Fibroblast of villous mesenchyme (primary cell): ENCODE results near the gene KCNK2. TPM values are rescaled to one million over a fixed set of nuclear protein-coding genes. Genes with fewer than 3 reads are reported as not detected.

ENCODE experiments used
- DNase-seq: peaks from one replicate; pipeline ENCODE4 v3.0.0-alpha.2; 2010; ENCODE audit warnings: low read depth
- H3K4me3 ChIP-seq: 2 replicates; pipeline ENCODE4 v1.5.1; 2011; ENCODE audit warnings: low read depth, mild to moderate bottlenecking, low read length
- total RNA-seq: library from RNA; depleted of rRNA; stranded (reverse); fragments of >200 nt; gene quantifications from 2 replicates; pipeline ENCODE4 v1.2.3, GENCODE V29; 2012
- TF ChIP-seq, protein P1 (sequence below): IDR thresholded peaks from 2 replicates; pipeline ENCODE4 v1.5.1; 2012; ENCODE audit warnings: low read depth, mild to moderate bottlenecking, low read length; ENCODE audit not compliant: insufficient read depth

The KCNK2 gene
- total RNA-seq, 1 donor = 61.7 TPM

DNA sequence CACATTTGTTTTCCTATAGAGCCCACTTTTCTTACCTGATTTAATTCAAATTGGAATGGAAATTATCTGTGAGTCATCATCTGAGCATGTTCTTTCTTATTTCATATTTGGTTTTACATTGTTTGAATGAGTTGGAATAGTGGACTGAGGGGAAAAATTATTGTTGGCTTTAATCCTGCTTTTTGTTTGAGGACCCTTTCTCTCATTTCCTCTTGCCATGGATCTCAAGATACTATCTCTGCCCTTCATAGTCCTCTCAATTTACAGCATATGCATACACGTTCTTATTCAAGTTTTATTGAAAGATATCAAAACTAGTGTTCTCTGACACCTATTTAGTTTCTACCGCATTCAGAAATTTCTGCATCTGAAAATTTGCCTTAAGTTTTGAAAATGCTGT, 5.1 kb downstream of the KCNK2 start:
- H3K4me3 ChIP-seq = no peak overlapping the region
- TF ChIP-seq, protein P1, sequence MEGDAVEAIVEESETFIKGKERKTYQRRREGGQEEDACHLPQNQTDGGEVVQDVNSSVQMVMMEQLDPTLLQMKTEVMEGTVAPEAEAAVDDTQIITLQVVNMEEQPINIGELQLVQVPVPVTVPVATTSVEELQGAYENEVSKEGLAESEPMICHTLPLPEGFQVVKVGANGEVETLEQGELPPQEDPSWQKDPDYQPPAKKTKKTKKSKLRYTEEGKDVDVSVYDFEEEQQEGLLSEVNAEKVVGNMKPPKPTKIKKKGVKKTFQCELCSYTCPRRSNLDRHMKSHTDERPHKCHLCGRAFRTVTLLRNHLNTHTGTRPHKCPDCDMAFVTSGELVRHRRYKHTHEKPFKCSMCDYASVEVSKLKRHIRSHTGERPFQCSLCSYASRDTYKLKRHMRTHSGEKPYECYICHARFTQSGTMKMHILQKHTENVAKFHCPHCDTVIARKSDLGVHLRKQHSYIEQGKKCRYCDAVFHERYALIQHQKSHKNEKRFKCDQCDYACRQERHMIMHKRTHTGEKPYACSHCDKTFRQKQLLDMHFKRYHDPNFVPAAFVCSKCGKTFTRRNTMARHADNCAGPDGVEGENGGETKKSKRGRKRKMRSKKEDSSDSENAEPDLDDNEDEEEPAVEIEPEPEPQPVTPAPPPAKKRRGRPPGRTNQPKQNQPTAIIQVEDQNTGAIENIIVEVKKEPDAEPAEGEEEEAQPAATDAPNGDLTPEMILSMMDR = no peak
- DNase-seq = no peak

DNA sequence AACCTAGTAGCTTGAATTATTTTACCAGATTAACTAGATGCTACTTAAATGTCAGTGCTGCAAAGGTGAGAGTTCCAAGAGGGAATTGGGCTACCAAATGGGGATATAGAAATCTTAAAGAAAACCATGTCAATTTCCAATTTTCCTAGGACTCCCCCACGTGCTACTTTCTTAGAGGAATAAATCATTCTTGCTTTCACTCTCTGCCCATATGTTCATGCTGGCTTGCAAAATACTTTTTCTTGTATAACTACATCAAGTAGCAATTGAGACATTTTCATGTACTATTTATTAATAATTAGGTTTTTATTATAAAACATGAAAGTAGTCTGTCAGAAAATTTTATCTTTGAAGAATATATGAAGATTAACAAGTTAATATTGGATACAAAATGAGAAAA, 11.8 kb downstream of the KCNK2 start:
- H3K4me3 ChIP-seq = no peak overlapping the region
- TF ChIP-seq, protein P1 = no peak

DNA sequence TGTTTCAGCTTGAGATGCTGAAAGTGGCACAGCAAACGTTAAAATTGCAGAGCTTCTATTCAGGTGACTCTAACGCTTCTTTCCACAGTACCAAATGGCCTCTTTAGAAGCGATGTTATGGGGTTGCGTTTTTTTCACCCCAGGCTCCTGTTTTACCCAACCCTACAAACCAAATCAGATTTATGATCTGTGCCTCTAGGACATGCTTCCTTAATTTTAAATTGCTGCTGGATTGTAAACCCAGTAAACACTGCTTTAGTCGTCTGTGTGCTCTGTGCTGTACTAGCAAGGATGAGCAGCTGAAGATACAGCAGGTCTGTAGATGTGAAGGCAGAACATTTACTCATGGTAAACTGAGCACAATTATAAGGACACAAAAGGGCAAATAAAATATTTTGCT, 13.0 kb downstream of the KCNK2 start:
- H3K4me3 ChIP-seq = no peak overlapping the region
- TF ChIP-seq, protein P1 = no peak
- no peak for DNase-seq

More for the DNA sequence above, 11.8 kb downstream of the KCNK2 start:
- no peak for DNase-seq

DNA sequence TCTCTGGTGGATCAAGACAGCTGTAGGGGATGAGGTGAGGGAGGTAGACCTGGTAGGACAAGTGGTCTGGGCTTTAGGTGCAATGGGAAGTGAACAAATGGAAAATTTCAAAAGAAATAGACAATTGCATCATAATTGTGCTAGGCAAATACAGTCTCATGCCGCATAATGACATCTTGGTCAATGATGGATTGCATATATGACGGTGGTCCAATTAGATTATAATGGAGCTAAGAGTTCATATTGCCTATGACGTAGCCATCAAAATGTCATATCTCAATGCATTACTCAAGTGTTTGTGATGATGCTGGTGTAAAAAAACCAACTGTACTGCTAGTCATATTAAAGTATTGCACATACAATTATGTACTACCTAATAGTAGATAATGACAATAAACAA, 19.0 kb downstream of the KCNK2 start:
- TF ChIP-seq, protein P1 = no peak
- H3K4me3 ChIP-seq = no peak overlapping the region
- DNase-seq = no peak

DNA sequence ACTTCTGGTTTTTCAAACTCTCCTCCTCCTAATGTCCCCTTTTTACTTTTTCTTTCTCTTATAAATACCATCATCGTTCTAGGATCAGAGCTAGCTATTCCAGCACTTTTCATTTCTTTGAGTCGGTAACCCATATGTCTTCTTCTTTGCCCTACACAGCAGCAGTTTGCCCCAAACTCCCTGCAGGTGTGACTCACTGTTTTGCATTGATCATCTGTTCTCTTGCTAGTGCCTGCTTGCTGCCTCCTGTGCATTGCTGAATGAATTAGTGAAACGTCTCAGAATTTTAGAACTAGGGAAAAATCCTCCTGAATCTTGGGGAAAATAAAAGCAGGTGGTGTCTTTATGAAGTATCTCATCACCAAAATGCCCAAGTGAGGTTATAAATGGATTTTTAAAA, 21.7 kb downstream of the KCNK2 start:
- no peak overlapping the region for H3K4me3 ChIP-seq
- TF ChIP-seq, protein P1 = no peak
- no peak for DNase-seq

DNA sequence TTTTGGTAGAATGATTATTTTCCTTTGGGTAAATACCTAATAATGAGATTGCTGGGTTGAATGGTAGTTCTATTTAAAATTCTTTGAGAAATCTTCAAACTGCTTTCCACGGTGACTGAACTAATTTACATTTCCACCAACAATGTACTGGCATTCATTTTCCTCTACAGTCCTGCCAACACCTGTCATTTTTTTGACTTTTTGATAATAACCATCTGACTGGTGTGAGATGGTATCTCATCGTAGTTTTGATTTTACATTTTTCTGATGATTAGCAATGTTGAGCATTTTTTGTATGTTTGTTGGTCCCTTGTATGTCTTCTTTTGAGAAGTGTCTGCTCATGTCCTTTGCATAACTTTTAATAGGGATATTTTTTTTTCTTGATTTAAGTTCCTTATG, 23.5 kb downstream of the KCNK2 start:
- TF ChIP-seq, protein P1 = no peak
- no peak overlapping the region for H3K4me3 ChIP-seq
- DNase-seq = no peak

DNA sequence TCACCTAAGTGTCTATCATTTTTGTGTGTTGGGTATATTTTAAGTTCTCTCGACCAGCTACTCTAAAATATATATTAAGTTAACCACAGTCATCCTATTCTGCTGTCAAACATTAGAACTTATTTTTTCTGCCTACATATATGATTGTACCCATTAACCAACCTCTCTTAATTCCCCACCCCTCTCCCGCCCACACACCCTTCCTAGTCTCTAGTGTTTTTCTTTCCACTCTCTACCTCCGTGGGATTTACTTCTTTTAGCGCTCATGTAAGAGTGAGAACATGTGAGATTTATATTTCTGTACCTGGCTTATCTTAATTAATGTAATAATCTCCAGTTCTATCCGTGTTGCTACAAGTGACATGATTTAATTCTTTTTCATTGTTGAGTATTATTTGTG, 26.6 kb downstream of the KCNK2 start:
- no peak for DNase-seq

More for the DNA sequence above, 26.6 kb downstream of the KCNK2 start:
- H3K4me3 ChIP-seq = no peak overlapping the region
- TF ChIP-seq, protein P1 = no peak
